Measurements from ENCODE around the gene LYST. TPM values are rescaled to one million over a fixed set of nuclear protein-coding genes. Genes with fewer than 3 reads are reported as not detected.
"Not testable (repeated sequence)": the region's sequence is repeated elsewhere in the genome, so short reads cannot be mapped to it uniquely, and the experiment has no call there.

The LYST gene
- total and polyA plus RNA-seq, 2 of the 4 experiments (the other 2 are of a cell fraction) = 2.2 to 7.2 TPM

DNA sequence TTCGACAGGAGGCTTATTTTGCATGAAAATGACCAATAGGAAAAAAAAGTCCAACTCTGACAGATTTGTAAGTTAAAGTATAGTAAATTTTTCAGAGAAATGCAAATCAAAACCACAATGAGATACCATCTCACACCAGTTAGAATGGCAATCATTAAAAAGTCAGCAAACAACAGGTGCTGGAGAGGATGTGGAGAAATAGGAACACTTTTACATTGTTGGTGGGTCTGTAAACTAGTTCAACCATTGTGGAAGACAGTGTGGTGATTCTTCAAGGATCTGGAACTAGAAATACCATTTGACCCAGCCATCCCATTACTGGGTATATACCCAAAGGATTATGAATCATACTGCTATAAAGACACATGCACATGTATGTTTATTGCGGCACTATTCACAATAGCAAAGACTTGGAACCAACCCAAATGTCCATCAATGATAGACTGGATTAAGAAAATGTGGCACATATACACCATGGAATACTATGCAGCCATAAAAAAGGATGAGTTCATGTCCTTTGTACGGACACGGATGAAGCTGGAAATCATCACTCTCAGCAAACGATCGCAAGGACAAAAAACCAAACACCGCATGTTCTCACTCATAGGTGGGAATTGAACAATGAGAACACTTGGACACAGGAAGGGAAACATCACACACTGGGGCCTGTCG, 80.3 kb downstream of the LYST start:
- H3K4me3 ChIP-seq (ENCODE audit: insufficient read depth, low read depth, low read length); H3K4me1 ChIP-seq (ENCODE audit: control insufficient read depth, insufficient read depth, low read length); H3K9me3 ChIP-seq (ENCODE audit: control insufficient read depth, insufficient read depth, low read length); H2BK5ac ChIP-seq (ENCODE audit: low read depth, low read length, poor library complexity, severe bottlenecking); H3K79me1 ChIP-seq (ENCODE audit: low read depth in 1 of 2, low read length in 2 of 2); H3K4me2 ChIP-seq (ENCODE audit: low read depth, low read length); H4K20me1 ChIP-seq (ENCODE audit: insufficient read depth, low read length); BruUV-seq (replicated peaks); H3K56ac ChIP-seq (ENCODE audit: extremely low read depth, insufficient read depth, low read length); H2AK5ac ChIP-seq (ENCODE audit: low read depth, low read length); H3K4ac ChIP-seq (ENCODE audit: low read depth, low read length); DNase-seq; H2BK120ac ChIP-seq (ENCODE audit: low read depth, low read length); H3K9ac ChIP-seq (ENCODE audit: low read depth, low read length); H3K27ac ChIP-seq (ENCODE audit: insufficient read depth, low read length); CTCF ChIA-PET; intact Hi-C loops (cut with micrococcal nuclease); ATAC-seq (ENCODE audit: low read depth); dilution Hi-C loops (cut with HindIII; ENCODE audit: low sequenced_read_pairs, unreplicated experiment); H3K36me3 ChIP-seq (ENCODE audit: control insufficient read depth, insufficient read depth, low read length); H2AK9ac ChIP-seq (replicated peaks; ENCODE audit: low read depth, low read length, poor library complexity); POLR2A ChIA-PET (ENCODE audit: unreplicated experiment); H4K8ac ChIP-seq (ENCODE audit: low read depth in 2 of 2, low read length in 2 of 2); H4K91ac ChIP-seq (ENCODE audit: insufficient read depth, low read depth, low read length); H3K14ac ChIP-seq (replicated peaks; ENCODE audit: low read depth, low read length); H2BK20ac ChIP-seq (ENCODE audit: low read depth, low read length); H3K9me1 ChIP-seq (ENCODE audit: insufficient read depth, low read length); in situ Hi-C loops (cut with MboI; ENCODE audit: low sequenced_read_pairs); H2AFZ ChIP-seq (replicated peaks; ENCODE audit: low read length, poor library complexity); H3K18ac ChIP-seq (ENCODE audit: low read depth, low read length); H4K5ac ChIP-seq (ENCODE audit: low read depth, low read length); H2BK15ac ChIP-seq (ENCODE audit: low read depth, low read length); H3K23ac ChIP-seq (ENCODE audit: low read depth, low read length); H3K27me3 ChIP-seq (ENCODE audit: control insufficient read depth, insufficient read depth, low read length): not testable (repeated sequence)
- no CpG with 5 or more reads among the region's 8 CpGs for WGBS, 2 experiments (ENCODE audit: extremely low coverage in 2 of 2, insufficient read length in 1 of 2)

All from IMR-90 (cell line).